CD4-positive, alpha-beta T cell treated with Interferon alpha-2 for 1 hour (primary cell): Measurements from ENCODE around the gene ADAMTS7.
"Not testable (repeated sequence)": the region's sequence is repeated elsewhere in the genome, so short reads cannot be mapped to it uniquely, and the experiment has no call there.

ENCODE experiments used
- DNase-seq, 2 donors: peaks; one replicate each; pipeline ENCODE4 v3.0.0-alpha.2; 2020 to 2022

The ADAMTS7 gene

GRCh38 chr15:78781381-78781780, 29.9 kb downstream of the ADAMTS7 start:
- not testable (repeated sequence) for DNase-seq

GRCh38 chr15:78779975-78780374, 31.3 kb downstream of the ADAMTS7 start:
- not testable (repeated sequence) for DNase-seq

- not testable (repeated sequence) for DNase-seq
Measured at GRCh38 chr15:78779176-78779785, 32.0 kb downstream of the ADAMTS7 start.

GRCh38 chr15:78778422-78778821, 32.8 kb downstream of the ADAMTS7 start:
- DNase-seq: no peak

- DNase-seq: not testable (repeated sequence)
Measured at GRCh38 chr15:78777953-78778345, 33.3 kb downstream of the ADAMTS7 start.

- not testable (repeated sequence) for DNase-seq
Measured at GRCh38 chr15:78777290-78777952, 33.8 kb downstream of the ADAMTS7 start.

- DNase-seq: not testable (repeated sequence)
Measured at GRCh38 chr15:78776046-78776925, 35.0 kb downstream of the ADAMTS7 start.

- DNase-seq: no peak
Measured at GRCh38 chr15:78775472-78775871, 35.8 kb downstream of the ADAMTS7 start.

GRCh38 chr15:78774451-78774990, 36.7 kb downstream of the ADAMTS7 start:
- DNase-seq: not testable (repeated sequence)

- DNase-seq: not testable (repeated sequence)
Measured at GRCh38 chr15:78773765-78774450, 37.4 kb downstream of the ADAMTS7 start.

- no peak for DNase-seq
Measured at GRCh38 chr15:78772738-78773137, 38.5 kb downstream of the ADAMTS7 start.

GRCh38 chr15:78771436-78772000, 39.7 kb downstream of the ADAMTS7 start:
- DNase-seq: not testable (repeated sequence)

- not testable (repeated sequence) for DNase-seq
Measured at GRCh38 chr15:78771020-78771419, 40.2 kb downstream of the ADAMTS7 start.

- DNase-seq: not testable (repeated sequence)
Measured at GRCh38 chr15:78769473-78770225, 41.6 kb downstream of the ADAMTS7 start.

GRCh38 chr15:78768531-78769408, 42.5 kb downstream of the ADAMTS7 start:
- DNase-seq: no peak

GRCh38 chr15:78768096-78768495, 43.2 kb downstream of the ADAMTS7 start:
- no peak for DNase-seq

- no peak for DNase-seq
Measured at GRCh38 chr15:78767331-78767951, 43.8 kb downstream of the ADAMTS7 start.

GRCh38 chr15:78766641-78767071, 44.6 kb downstream of the ADAMTS7 start:
- DNase-seq: not testable (repeated sequence)

GRCh38 chr15:78766041-78766440, 45.2 kb downstream of the ADAMTS7 start:
- DNase-seq: no peak
